Astrocyte of the spinal cord (primary cell): ENCODE results near the gene PDE8B.

Experiments used
- DNase-seq: peaks from one replicate; pipeline ENCODE4 v3.0.0; 2011; ENCODE audit warnings: low read depth, low spot score
- H3K4me3 ChIP-seq: 2 replicates; pipeline ENCODE4 v1.5.1; 2011; ENCODE audit warnings: low read depth, mild to moderate bottlenecking, low read length, moderate library complexity
- in situ Hi-C: cut with HindIII; loops from 2 replicates; pipeline ENCODE4 v1.10.0; 2017; ENCODE audit warnings: low sequenced_read_pairs
- TF ChIP-seq, protein P1 (sequence below): IDR thresholded peaks from 2 replicates; pipeline ENCODE4 v1.5.1; 2012; ENCODE audit warnings: low read depth, mild to moderate bottlenecking, low read length, inconsistent platforms

Gene PDE8B, protein sequence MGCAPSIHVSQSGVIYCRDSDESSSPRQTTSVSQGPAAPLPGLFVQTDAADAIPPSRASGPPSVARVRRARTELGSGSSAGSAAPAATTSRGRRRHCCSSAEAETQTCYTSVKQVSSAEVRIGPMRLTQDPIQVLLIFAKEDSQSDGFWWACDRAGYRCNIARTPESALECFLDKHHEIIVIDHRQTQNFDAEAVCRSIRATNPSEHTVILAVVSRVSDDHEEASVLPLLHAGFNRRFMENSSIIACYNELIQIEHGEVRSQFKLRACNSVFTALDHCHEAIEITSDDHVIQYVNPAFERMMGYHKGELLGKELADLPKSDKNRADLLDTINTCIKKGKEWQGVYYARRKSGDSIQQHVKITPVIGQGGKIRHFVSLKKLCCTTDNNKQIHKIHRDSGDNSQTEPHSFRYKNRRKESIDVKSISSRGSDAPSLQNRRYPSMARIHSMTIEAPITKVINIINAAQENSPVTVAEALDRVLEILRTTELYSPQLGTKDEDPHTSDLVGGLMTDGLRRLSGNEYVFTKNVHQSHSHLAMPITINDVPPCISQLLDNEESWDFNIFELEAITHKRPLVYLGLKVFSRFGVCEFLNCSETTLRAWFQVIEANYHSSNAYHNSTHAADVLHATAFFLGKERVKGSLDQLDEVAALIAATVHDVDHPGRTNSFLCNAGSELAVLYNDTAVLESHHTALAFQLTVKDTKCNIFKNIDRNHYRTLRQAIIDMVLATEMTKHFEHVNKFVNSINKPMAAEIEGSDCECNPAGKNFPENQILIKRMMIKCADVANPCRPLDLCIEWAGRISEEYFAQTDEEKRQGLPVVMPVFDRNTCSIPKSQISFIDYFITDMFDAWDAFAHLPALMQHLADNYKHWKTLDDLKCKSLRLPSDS

DNA sequence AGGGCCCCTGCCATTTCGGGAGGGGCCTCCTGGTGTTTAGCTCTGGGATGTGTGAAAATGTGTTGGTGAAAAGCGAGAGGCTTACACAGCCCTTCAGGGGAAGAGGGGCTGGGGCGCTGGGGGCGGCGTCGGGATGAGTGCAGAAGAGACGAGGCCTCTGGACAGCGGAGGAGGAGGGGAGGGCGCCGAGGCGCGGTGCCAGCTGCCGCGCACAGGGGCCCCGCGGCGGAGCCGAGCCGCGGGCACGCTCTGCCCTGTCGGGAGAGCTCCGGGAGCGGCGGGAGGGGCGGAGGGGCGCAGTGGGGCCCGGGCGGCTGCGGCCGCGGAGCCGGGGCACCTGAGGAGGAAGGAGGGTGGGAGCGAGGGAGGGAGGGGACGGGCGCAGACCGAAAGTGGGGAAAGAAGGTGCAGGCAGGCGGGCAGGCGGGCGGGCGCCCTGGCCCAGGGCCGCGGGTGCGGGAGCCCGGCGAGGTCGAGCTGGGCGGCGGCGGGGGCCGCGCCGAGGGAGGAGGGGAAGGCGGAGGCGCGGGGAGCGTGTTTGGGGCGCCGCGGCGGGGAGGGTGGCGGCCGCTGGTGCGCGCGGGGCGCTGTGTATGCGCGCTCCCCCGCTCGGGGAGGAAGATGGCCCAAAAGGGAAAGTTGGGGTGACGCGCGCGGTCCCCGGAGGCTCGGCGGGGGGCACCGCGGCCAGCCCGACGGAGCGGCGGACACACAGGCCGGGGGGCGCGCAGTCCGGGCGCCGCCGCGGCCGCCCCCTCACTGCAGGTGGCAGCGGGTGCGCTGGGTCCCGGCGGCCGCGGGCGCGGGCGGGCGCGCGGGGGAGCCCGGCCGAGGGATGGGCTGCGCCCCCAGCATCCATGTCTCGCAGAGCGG, at the start of gene PDE8B:
Gene PDE8B, plus strand, starts transcription at position 590 of the 873 bp plus-strand sequence. Its CDS starts 246 bp downstream, at position 836.
- in situ Hi-C loops = no loop called here
- TF ChIP-seq, protein P1, sequence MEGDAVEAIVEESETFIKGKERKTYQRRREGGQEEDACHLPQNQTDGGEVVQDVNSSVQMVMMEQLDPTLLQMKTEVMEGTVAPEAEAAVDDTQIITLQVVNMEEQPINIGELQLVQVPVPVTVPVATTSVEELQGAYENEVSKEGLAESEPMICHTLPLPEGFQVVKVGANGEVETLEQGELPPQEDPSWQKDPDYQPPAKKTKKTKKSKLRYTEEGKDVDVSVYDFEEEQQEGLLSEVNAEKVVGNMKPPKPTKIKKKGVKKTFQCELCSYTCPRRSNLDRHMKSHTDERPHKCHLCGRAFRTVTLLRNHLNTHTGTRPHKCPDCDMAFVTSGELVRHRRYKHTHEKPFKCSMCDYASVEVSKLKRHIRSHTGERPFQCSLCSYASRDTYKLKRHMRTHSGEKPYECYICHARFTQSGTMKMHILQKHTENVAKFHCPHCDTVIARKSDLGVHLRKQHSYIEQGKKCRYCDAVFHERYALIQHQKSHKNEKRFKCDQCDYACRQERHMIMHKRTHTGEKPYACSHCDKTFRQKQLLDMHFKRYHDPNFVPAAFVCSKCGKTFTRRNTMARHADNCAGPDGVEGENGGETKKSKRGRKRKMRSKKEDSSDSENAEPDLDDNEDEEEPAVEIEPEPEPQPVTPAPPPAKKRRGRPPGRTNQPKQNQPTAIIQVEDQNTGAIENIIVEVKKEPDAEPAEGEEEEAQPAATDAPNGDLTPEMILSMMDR = no peak
- peak within 1 kb of the TSS; percentile 13 for H3K4me3 ChIP-seq
- DNase-seq = no peak

DNA sequence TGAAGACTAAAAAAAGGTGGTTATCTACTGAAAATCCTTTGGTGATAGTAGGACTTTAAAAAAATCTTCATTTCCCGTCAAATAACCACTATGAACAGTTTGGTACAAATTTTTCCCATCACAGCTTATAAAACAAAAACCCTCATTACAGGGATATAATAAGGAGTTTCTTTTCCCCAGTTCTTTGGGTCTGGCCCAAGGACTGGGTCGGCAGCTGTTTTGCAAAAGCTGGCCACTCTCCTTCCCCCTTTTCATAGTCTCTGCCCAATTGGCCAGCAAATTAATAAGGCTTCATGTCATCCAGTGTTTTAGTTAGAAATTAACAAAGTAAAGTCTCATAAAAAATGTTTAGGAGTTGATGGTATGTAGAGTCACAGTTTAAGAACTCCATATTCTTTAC, 47.0 kb upstream of the PDE8B start:
- DNase-seq = no peak
- TF ChIP-seq, protein P1 = no peak
- H3K4me3 ChIP-seq = no peak overlapping the region
- in situ Hi-C loops = no loop called here

DNA sequence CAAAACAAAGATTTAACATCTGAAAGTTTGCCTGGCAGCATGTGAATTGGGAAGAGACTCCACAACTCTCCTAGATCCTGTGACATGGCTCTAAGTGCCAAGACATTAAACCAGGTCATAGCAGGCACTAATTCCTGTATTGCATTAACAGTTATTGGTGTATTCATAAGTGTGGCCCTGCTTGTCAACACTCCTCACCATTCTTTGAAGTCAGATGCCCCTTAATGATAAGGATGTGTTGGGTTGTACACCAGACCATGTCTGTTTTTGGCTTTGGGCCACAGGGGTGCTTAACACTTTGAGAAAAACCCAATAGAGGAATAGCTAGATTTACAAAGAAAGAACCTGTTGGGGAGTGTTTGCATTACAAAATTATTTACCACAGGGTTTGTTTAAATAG, 43.4 kb upstream of the PDE8B start:
- DNase-seq = no peak
- TF ChIP-seq, protein P1 = no peak
- in situ Hi-C loops = no loop called here
- H3K4me3 ChIP-seq = no peak overlapping the region

DNA sequence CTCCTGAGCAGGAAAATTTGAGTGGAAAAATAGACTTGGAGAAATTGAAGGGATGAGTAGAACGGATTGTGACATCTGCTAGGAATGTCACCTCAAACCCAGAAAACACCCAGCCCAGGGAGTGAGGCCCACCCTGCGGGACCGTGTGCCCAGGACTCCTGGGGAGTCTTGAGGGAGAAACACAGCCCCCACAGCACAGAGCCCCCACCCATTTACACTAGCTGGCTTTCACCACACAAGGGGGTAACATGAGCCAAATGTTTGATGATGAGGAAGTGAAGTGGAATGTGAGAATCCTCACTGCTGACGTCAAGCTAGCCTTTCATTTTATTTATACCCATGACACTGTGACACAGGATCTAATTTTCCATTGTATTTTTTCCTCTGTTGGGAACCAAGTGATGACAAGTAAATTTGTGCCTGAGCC, 42.8 kb upstream of the PDE8B start:
- TF ChIP-seq, protein P1 = no peak
- H3K4me3 ChIP-seq = no peak overlapping the region
- in situ Hi-C loops = no loop called here
- DNase-seq = peak; percentile 89

DNA sequence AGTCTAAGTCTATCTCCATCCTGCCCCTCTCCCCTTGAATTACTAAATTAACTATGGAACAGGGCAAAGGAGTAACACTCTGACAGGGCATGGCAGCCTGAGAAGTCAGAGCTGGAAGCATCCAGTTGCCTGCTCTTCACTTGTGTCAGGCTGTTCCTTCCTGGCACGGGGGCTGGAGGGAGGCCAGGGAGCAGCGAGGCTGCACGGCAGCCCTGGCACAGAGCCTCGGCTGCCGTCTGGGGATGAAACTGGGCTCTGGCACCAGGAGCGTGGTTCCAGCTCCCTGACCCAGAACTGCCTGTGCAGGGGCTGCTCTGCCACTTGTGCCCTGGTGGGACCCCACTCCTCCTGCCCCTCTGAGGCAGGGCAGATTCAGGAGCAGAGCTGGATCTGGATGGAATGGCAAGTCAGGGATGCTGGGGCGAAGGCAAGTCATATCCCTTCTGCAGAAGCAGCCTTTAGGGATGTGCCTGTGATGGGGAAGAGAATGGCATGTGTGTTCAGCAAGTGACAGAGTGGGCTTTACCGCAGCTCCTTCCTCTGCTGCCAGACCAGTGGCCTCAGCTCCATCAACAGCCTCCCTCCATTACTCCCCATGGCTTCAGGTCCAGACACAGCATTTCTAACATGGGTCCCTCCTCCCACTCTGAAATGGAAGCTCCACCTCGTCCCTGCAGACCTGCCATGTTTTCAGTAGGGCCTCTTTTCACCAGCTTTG, 42.2 kb upstream of the PDE8B start:
- H3K4me3 ChIP-seq = no peak overlapping the region
- no peak for DNase-seq
- TF ChIP-seq, protein P1 = no peak
- in situ Hi-C loops = no loop called here
